GM12891 (cell line): ENCODE results near the gene TUFM.

ENCODE experiments used
- PAX5 ChIP-seq: IDR thresholded peaks from 2 replicates; pipeline ENCODE4 v1.6.1; 2011; ENCODE audit warnings: low read length, moderate library complexity, mild to moderate bottlenecking; ENCODE audit not compliant: insufficient read depth, severe bottlenecking
- POLR2A ChIP-seq: IDR thresholded peaks from 2 replicates; pipeline ENCODE4 v1.6.1; 2011; ENCODE audit warnings: low read depth, low read length, control low read depth
- POLR2AphosphoS5 ChIP-seq: IDR thresholded peaks from 2 replicates; pipeline ENCODE4 v1.6.1; 2011; ENCODE audit warnings: low read depth, low read length, control low read depth
- SPI1 ChIP-seq: IDR thresholded peaks from 2 replicates; pipeline ENCODE4 v1.6.1; 2011; ENCODE audit warnings: low read depth, low read length, control low read depth

GRCh38 chr16:28891964-28892890, 46.1 kb upstream of the TUFM start:
- TF ChIP-seq POLR2A (no peak), SPI1 (no peak), PAX5 (no peak), POLR2AphosphoS5 (no peak)
